Measurements from ENCODE around the gene FCHSD2. TPM values are rescaled to one million over a fixed set of nuclear protein-coding genes. Genes with fewer than 3 reads are reported as not detected.
"Not testable (repeated sequence)": the region's sequence is repeated elsewhere in the genome, so short reads cannot be mapped to it uniquely, and the experiment has no call there.

FCHSD2 gene
- total and polyA plus RNA-seq, 9 of the 15 experiments (the other 6 are each of a cell fraction or from before 2014, with no cell fraction given): 1.8 to 14.7 (median 6.4) TPM

- no peaks in the 10 kb centered on the region for H4K20me1 ChIP-seq (replicated peaks; ENCODE audit: control insufficient read depth, insufficient read depth, low read length)
- intact Hi-C loops (cut with micrococcal nuclease) (no loop called here), in situ Hi-C loops (cut with MboI) (no loop called here)
- H3K79me2 ChIP-seq (ENCODE audit: control insufficient read depth, insufficient read depth, low read length): no peaks in the 10 kb centered on the region
- H3K4me2 ChIP-seq (ENCODE audit: insufficient read depth, low read length): no peak overlapping the region
- no peak overlapping the region for H3K9ac ChIP-seq (ENCODE audit: insufficient read depth in 1 of 2, low read depth in 2 of 2, low read length in 2 of 2)
- no peak overlapping the region for H3K4me3 ChIP-seq
- no peak for DNase-seq (ENCODE audit: extremely low read depth in 1 of 4, low spot score in 3 of 4)
- FAIRE-seq: no peak
- no TSS peak for BruUV-seq (replicated peaks)
- ChIA-PET POLR2A (no interaction called here), CTCF (ENCODE audit: low intra/inter-chr PET ratio) (no interaction called here)
- H3K4me1 ChIP-seq (replicated peaks in 1 of 2; ENCODE audit: control insufficient read depth in 2 of 2, insufficient read depth in 2 of 2, low read length in 2 of 2): no peaks in the 10 kb centered on the region
- H3K27me3 ChIP-seq (ENCODE audit: control insufficient read depth in 2 of 2, insufficient read depth in 2 of 2, low read length in 2 of 2): no peaks in the 10 kb centered on the region
- no peak for TF ChIP-seq EWSR1 (IDR thresholded peaks at IDR 0.05; ENCODE audit: borderline replicate concordance, low read depth, partially characterized antibody)
- no peak for TF ChIP-seq ETV1 (tag; conservative IDR thresholded peaks at IDR 0.05; ENCODE audit: low read depth)
- no peak for TF ChIP-seq RBM39 (optimal IDR thresholded peaks at IDR 0.05; ENCODE audit: low read depth, low read length)
- no peak for TF ChIP-seq GTF2E2 (tag; IDR thresholded peaks at IDR 0.05)
- 0 out of 2 replicates have a peak, but pooled peaks have one; percentile 20 for TF ChIP-seq HMBOX1 (IDR thresholded peaks at IDR 0.05)
- ATAC-seq: no peak
- 49% methylated on average over 3 of the region's 3 CpGs for WGBS (ENCODE audit: insufficient coverage, low coverage, missing lambda C conversion rate)
- no peak overlapping the region for H2AFZ ChIP-seq (ENCODE audit: low read depth, low read length)
- no peaks in the 10 kb centered on the region for H3K9me1 ChIP-seq (ENCODE audit: control insufficient read depth, insufficient read depth, low read length)
- no peaks in the 10 kb centered on the region for H3K9me3 ChIP-seq (replicated peaks; ENCODE audit: control insufficient read depth, insufficient read depth, low read depth, low read length)
- no peaks in the 10 kb centered on the region for H3K36me3 ChIP-seq (ENCODE audit: control insufficient read depth, insufficient read depth, low read length)
- no peak overlapping the region for H3K27ac ChIP-seq (ENCODE audit: extremely low read depth, low read depth, low read length)
These were observed 71.5 kb downstream of the FCHSD2 start for GRCh38 chr11:73070653-73071052.

GRCh38 chr11:73061857-73062424 lies 80.2 kb downstream of the FCHSD2 start:
- DNase-seq (ENCODE audit: extremely low read depth in 1 of 4, low spot score in 3 of 4); H3K27me3 ChIP-seq (ENCODE audit: control insufficient read depth in 2 of 2, insufficient read depth in 2 of 2, low read length in 2 of 2); H3K36me3 ChIP-seq (ENCODE audit: control insufficient read depth, insufficient read depth, low read length); H2AFZ ChIP-seq (ENCODE audit: low read depth, low read length); BruUV-seq (replicated peaks); H3K27ac ChIP-seq (ENCODE audit: extremely low read depth, low read depth, low read length); in situ Hi-C loops (cut with MboI); H3K4me3 ChIP-seq; H4K20me1 ChIP-seq (replicated peaks; ENCODE audit: control insufficient read depth, insufficient read depth, low read length); H3K79me2 ChIP-seq (ENCODE audit: control insufficient read depth, insufficient read depth, low read length); ATAC-seq; H3K4me2 ChIP-seq (ENCODE audit: insufficient read depth, low read length); H3K9me3 ChIP-seq (replicated peaks; ENCODE audit: control insufficient read depth, insufficient read depth, low read depth, low read length); FAIRE-seq; H3K9me1 ChIP-seq (ENCODE audit: control insufficient read depth, insufficient read depth, low read length); CTCF ChIA-PET (ENCODE audit: low intra/inter-chr PET ratio); intact Hi-C loops (cut with micrococcal nuclease); H3K4me1 ChIP-seq (replicated peaks in 1 of 2; ENCODE audit: control insufficient read depth in 2 of 2, insufficient read depth in 2 of 2, low read length in 2 of 2); H3K9ac ChIP-seq (ENCODE audit: insufficient read depth in 1 of 2, low read depth in 2 of 2, low read length in 2 of 2): not testable (repeated sequence)
- POLR2A ChIA-PET: interaction anchor here (0.8 to 1.5 kb wide), 2 partner anchors 9 to 30 kb away, joined by 3 to 4 read pairs; no protein-coding TSS in a partner anchor
- WGBS (ENCODE audit: insufficient coverage, low coverage, missing lambda C conversion rate): 73% methylated on average over 3 of the region's 3 CpGs

GRCh38 chr11:73061434-73061833 lies 80.7 kb downstream of the FCHSD2 start:
- H3K4me1 ChIP-seq (replicated peaks in 1 of 2; ENCODE audit: control insufficient read depth in 2 of 2, insufficient read depth in 2 of 2, low read length in 2 of 2); H3K79me2 ChIP-seq (ENCODE audit: control insufficient read depth, insufficient read depth, low read length); H3K9me1 ChIP-seq (ENCODE audit: control insufficient read depth, insufficient read depth, low read length); in situ Hi-C loops (cut with MboI); H3K36me3 ChIP-seq (ENCODE audit: control insufficient read depth, insufficient read depth, low read length); H2AFZ ChIP-seq (ENCODE audit: low read depth, low read length); H3K27ac ChIP-seq (ENCODE audit: extremely low read depth, low read depth, low read length); H4K20me1 ChIP-seq (replicated peaks; ENCODE audit: control insufficient read depth, insufficient read depth, low read length); ATAC-seq; H3K4me2 ChIP-seq (ENCODE audit: insufficient read depth, low read length); DNase-seq (ENCODE audit: extremely low read depth in 1 of 4, low spot score in 3 of 4); intact Hi-C loops (cut with micrococcal nuclease); BruUV-seq (replicated peaks); FAIRE-seq; H3K27me3 ChIP-seq (ENCODE audit: control insufficient read depth in 2 of 2, insufficient read depth in 2 of 2, low read length in 2 of 2); H3K9me3 ChIP-seq (replicated peaks; ENCODE audit: control insufficient read depth, insufficient read depth, low read depth, low read length); CTCF ChIA-PET (ENCODE audit: low intra/inter-chr PET ratio); H3K4me3 ChIP-seq: not testable (repeated sequence)
- 0 out of 4 replicates have a peak overlapping the region, but pooled peaks of 1 of the 2 experiments have one; percentile 35 for H3K9ac ChIP-seq (ENCODE audit: insufficient read depth in 1 of 2, low read depth in 2 of 2, low read length in 2 of 2)
- WGBS (ENCODE audit: insufficient coverage, low coverage, missing lambda C conversion rate): 32% methylated on average over 7 of the region's 10 CpGs
- POLR2A ChIA-PET: interaction anchor here (0.8 to 1.5 kb wide), 2 partner anchors 8 to 30 kb away, joined by 3 to 4 read pairs; no protein-coding TSS in a partner anchor

Data from K562 (cell line).